Gastrocnemius medialis (tissue), 4 donors: ENCODE data around the gene KCNJ10.

Source experiments
- POLR2A ChIP-seq, 2 donors: fragments of 450-650 bp; IDR thresholded peaks; one replicate each; pipeline ENCODE4 v1.6.1; 2017; ENCODE audit warnings: antibody characterized with exemption in 2 of 2, mild to moderate bottlenecking in 2 of 2, moderate library complexity in 2 of 2
- TF ChIP-seq, protein P1 (sequence below), 5 experiments: fragments of 450-650 bp in 3 of 5; fragments of 200-600 bp in 2 of 5; sonication (generic) in 2 of 5; IDR thresholded peaks in 4 of 5; conservative IDR thresholded peaks in 1 of 5; 1 replicate in 4 of 5; 2 replicates in 1 of 5; pipeline ENCODE4 v1.5.1; 2016 to 2019; ENCODE audit warnings: antibody characterized with exemption in 5 of 5, mild to moderate bottlenecking in 3 of 5, moderate library complexity in 3 of 5

DNA sequence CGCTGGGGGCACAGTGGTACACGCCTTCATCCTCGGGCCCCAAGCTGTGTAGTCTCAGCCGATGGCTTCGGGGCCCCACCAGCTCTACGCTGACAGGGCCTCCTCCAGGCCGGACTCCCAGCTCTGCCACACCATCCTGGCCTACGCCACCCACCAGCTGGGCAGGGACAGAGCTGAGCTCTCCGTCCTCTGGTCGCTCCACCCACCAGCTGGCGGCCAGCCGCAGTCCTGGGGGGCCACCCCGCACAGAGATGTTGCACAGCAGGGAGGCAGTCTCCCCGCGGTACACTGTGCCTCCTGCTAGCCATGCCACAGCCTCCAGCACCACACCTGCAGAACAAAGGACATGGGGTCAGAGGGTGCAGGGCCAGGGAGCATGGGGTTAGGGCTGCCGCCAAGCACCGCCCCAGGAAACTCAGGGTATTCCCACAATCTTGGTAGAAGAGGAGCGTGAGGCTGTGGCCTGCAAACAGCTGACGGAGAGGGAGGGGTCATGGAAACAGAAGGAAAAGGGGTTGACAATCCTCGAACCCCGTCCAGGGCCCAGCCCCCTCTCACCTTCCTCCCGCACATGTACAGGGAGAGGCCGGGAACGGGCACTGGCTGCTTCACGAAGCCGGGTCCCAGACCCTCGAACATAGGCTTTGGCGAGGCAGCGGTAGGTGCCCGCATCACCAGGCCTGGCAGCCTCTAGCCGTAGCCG lies 22.6 kb upstream of the KCNJ10 start:
- TF ChIP-seq, protein P1, sequence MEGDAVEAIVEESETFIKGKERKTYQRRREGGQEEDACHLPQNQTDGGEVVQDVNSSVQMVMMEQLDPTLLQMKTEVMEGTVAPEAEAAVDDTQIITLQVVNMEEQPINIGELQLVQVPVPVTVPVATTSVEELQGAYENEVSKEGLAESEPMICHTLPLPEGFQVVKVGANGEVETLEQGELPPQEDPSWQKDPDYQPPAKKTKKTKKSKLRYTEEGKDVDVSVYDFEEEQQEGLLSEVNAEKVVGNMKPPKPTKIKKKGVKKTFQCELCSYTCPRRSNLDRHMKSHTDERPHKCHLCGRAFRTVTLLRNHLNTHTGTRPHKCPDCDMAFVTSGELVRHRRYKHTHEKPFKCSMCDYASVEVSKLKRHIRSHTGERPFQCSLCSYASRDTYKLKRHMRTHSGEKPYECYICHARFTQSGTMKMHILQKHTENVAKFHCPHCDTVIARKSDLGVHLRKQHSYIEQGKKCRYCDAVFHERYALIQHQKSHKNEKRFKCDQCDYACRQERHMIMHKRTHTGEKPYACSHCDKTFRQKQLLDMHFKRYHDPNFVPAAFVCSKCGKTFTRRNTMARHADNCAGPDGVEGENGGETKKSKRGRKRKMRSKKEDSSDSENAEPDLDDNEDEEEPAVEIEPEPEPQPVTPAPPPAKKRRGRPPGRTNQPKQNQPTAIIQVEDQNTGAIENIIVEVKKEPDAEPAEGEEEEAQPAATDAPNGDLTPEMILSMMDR (IDR thresholded peaks at IDR 0.05 in 4 of 5, conservative IDR thresholded peaks at IDR 0.05 in 1 of 5) = no peak
- TF ChIP-seq POLR2A (IDR thresholded peaks at IDR 0.05) = no peak
